WTC11 (cell line): Measurements from ENCODE around the gene GNG11.

Experiments
- CREM ChIP-seq: sonication (generic); formaldehyde crosslinking; IDR thresholded peaks from 2 replicates; pipeline ENCODE4 v1.8.1; 2022; ENCODE audit warnings: mild to moderate bottlenecking, missing genetic modification reagents, moderate library complexity
- EMX1 ChIP-seq: fragments of 250-450 bp; sonication (Bioruptor Pico); IDR thresholded peaks from 2 replicates; pipeline ENCODE4 v1.8.0; 2021; ENCODE audit warnings: mild to moderate bottlenecking
- ESRRA ChIP-seq: sonication (generic); formaldehyde crosslinking; IDR thresholded peaks from 2 replicates; pipeline ENCODE4 v1.8.1; 2022; ENCODE audit warnings: mild to moderate bottlenecking, missing genetic modification reagents, borderline replicate concordance
- KAT7 ChIP-seq: sonication (generic); formaldehyde crosslinking; IDR thresholded peaks from 2 replicates; pipeline ENCODE4 v1.8.1; 2023; ENCODE audit warnings: missing genetic modification reagents, mild to moderate bottlenecking, borderline replicate concordance
- NR2C2 ChIP-seq: sonication (generic); formaldehyde crosslinking; IDR thresholded peaks from 2 replicates; pipeline ENCODE4 v1.8.0; 2022; ENCODE audit warnings: mild to moderate bottlenecking, missing genetic modification reagents
- PRRX2 ChIP-seq: fragments of 250-450 bp; sonication (Bioruptor Pico); IDR thresholded peaks from 2 replicates; pipeline ENCODE4 v1.8.0; 2021; ENCODE audit warnings: mild to moderate bottlenecking
- SMAD3 ChIP-seq: sonication (generic); formaldehyde crosslinking; IDR thresholded peaks from 2 replicates; pipeline ENCODE4 v1.8.0; 2022; ENCODE audit warnings: missing genetic modification reagents, mild to moderate bottlenecking, borderline replicate concordance
- ZNF317 ChIP-seq: sonication (generic); formaldehyde crosslinking; IDR thresholded peaks from 2 replicates; pipeline ENCODE4 v1.8.1; 2023; ENCODE audit warnings: low read depth, mild to moderate bottlenecking, moderate library complexity, missing genetic modification reagents, borderline replicate concordance
- ZNF396 ChIP-seq: fragments of 250-450 bp; sonication (Bioruptor Pico); IDR thresholded peaks from 2 replicates; pipeline ENCODE4 v1.8.0; 2021; ENCODE audit warnings: mild to moderate bottlenecking, moderate library complexity, borderline replicate concordance
- ZNF423 ChIP-seq: fragments of 250-450 bp; sonication (Bioruptor Pico); IDR thresholded peaks from 2 replicates; pipeline ENCODE4 v2.1.2; 2022; ENCODE audit warnings: mild to moderate bottlenecking, moderate library complexity
- TF ChIP-seq, protein P1 (sequence below): fragments of 200-600 bp; IDR thresholded peaks from 2 replicates; pipeline ENCODE4 v1.8.0; 2022; ENCODE audit warnings: antibody characterized with exemption
- TF ChIP-seq, protein P2 (sequence below): sonication (generic); formaldehyde crosslinking; IDR thresholded peaks from 2 replicates; pipeline ENCODE4 v1.8.1; 2023; ENCODE audit warnings: mild to moderate bottlenecking, moderate library complexity, missing genetic modification reagents
- TF ChIP-seq, protein P3 (sequence below): sonication (generic); formaldehyde crosslinking; IDR thresholded peaks from 2 replicates; pipeline ENCODE4 v1.8.1; 2022; ENCODE audit warnings: low read depth, mild to moderate bottlenecking, moderate library complexity, missing genetic modification reagents, borderline replicate concordance
- TF ChIP-seq, protein P4 (sequence below): sonication (generic); formaldehyde crosslinking; IDR thresholded peaks from 2 replicates; pipeline ENCODE4 v1.8.0; 2022; ENCODE audit warnings: mild to moderate bottlenecking, missing genetic modification reagents

DNA sequence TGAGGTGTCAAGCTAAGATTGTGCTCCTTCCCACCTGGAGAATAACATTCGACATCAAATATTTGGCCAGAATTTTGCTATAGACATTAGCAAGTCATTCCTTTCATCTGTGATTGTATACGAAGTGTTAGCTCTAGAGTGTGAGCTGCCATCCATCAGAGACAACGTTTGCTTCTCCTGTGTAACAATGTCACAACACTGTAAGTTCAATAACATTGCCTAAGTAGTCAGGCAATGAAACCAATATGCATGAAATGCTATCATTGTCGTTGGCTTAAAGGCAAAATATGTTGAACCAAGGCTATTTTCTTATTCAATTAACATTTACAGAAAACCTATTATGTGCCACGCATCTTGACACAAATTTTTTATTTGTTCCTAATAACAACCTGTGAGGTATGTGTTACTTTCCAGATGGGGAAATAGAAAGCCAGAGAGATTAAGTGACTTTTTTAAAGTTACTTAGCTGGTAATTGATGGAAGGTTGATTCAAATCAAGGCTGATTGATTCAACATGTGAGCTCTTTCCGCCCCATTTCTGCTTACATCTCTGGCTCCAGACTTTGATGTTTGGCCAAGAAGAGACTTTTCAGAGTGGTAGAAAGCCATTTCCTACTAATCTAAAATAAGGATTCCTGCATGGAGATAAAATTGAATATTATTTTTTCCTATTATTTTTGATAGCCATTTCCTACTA is 50.6 kb downstream of the GNG11 start:
- TF ChIP-seq PRRX2 (CRISPR knock-in tag) = no peak
- TF ChIP-seq, protein P1, sequence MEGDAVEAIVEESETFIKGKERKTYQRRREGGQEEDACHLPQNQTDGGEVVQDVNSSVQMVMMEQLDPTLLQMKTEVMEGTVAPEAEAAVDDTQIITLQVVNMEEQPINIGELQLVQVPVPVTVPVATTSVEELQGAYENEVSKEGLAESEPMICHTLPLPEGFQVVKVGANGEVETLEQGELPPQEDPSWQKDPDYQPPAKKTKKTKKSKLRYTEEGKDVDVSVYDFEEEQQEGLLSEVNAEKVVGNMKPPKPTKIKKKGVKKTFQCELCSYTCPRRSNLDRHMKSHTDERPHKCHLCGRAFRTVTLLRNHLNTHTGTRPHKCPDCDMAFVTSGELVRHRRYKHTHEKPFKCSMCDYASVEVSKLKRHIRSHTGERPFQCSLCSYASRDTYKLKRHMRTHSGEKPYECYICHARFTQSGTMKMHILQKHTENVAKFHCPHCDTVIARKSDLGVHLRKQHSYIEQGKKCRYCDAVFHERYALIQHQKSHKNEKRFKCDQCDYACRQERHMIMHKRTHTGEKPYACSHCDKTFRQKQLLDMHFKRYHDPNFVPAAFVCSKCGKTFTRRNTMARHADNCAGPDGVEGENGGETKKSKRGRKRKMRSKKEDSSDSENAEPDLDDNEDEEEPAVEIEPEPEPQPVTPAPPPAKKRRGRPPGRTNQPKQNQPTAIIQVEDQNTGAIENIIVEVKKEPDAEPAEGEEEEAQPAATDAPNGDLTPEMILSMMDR = no peak
- no peak for TF ChIP-seq ZNF396 (CRISPR knock-in tag)
- TF ChIP-seq ESRRA (CRISPR knock-in tag) = no peak
- TF ChIP-seq KAT7 (CRISPR knock-in tag) = no peak
- TF ChIP-seq, protein P2, sequence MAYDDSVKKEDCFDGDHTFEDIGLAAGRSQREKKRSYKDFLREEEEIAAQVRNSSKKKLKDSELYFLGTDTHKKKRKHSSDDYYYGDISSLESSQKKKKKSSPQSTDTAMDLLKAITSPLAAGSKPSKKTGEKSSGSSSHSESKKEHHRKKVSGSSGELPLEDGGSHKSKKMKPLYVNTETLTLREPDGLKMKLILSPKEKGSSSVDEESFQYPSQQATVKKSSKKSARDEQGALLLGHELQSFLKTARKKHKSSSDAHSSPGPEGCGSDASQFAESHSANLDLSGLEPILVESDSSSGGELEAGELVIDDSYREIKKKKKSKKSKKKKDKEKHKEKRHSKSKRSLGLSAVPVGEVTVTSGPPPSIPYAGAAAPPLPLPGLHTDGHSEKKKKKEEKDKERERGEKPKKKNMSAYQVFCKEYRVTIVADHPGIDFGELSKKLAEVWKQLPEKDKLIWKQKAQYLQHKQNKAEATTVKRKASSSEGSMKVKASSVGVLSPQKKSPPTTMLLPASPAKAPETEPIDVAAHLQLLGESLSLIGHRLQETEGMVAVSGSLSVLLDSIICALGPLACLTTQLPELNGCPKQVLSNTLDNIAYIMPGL (CRISPR knock-in tag) = no peak
- no peak for TF ChIP-seq ZNF423
- TF ChIP-seq, protein P3, sequence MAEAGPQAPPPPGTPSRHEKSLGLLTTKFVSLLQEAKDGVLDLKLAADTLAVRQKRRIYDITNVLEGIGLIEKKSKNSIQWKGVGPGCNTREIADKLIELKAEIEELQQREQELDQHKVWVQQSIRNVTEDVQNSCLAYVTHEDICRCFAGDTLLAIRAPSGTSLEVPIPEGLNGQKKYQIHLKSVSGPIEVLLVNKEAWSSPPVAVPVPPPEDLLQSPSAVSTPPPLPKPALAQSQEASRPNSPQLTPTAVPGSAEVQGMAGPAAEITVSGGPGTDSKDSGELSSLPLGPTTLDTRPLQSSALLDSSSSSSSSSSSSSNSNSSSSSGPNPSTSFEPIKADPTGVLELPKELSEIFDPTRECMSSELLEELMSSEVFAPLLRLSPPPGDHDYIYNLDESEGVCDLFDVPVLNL = no peak
- no peak for TF ChIP-seq SMAD3 (CRISPR knock-in tag)
- no peak for TF ChIP-seq ZNF317 (CRISPR knock-in tag)
- TF ChIP-seq EMX1 (CRISPR knock-in tag) = no peak
- TF ChIP-seq, protein P4, sequence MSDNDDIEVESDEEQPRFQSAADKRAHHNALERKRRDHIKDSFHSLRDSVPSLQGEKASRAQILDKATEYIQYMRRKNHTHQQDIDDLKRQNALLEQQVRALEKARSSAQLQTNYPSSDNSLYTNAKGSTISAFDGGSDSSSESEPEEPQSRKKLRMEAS (CRISPR knock-in tag) = no peak
- TF ChIP-seq CREM (CRISPR knock-in tag) = no peak
- no peak for TF ChIP-seq NR2C2 (CRISPR knock-in tag)
